Prostate gland (tissue), 2 donors: Measurements from ENCODE around the gene SAMHD1.

Experiments used
- POLR2A ChIP-seq: fragments of 450-650 bp; IDR thresholded peaks from one replicate; pipeline ENCODE4 v1.6.1; 2016; ENCODE audit warnings: antibody characterized with exemption, mild to moderate bottlenecking
- POLR2AphosphoS5 ChIP-seq: sonication (generic); formaldehyde crosslinking; IDR thresholded peaks from one replicate; pipeline ENCODE4 v1.6.1; 2017; ENCODE audit warnings: antibody characterized with exemption
- TF ChIP-seq, protein P1 (sequence below), 4 experiments: fragments of 200-600 bp in 2 of 4; fragments of 450-650 bp in 2 of 4; sonication (generic) in 2 of 4; IDR thresholded peaks; 1 replicate in 3 of 4; 2 replicates in 1 of 4; pipeline ENCODE4 v1.5.1; 2016 to 2019; ENCODE audit warnings: antibody characterized with exemption in 4 of 4, mild to moderate bottlenecking in 2 of 4, moderate library complexity in 2 of 4

DNA sequence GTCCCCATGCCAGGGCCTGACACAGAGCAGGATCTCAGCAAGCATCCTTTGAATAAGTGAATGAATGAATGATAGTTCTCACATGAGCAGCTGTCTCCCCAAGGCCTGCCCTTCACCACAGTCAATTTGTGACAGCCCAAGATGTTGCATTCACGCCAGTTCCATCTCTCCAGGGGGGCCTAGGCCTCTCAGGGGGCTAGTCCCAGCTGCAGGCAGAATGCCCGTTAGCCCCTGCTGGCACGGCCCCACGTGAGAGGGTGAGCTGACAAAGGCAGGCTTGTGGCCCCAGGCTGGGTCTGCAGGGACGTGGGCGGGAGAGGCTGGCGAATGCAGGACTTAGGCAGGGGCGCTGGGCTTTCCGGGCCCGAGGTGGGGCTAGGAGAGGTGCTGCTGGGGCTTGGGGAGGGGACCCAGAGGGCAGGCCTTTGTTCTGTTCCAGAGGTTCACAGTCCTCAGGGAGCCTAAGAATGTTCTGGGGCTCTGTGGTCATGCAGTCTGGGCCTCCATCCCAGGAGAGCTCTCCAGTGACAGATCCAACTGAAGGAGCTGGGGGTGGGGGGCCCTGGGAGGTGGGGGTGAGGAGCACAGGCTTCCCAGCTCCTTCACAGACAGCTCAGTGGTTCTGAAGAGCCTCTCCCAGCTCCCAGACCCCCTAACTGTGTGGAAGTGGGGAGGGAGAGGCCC lies 106.1 kb downstream of the SAMHD1 start:
- TF ChIP-seq, protein P1, sequence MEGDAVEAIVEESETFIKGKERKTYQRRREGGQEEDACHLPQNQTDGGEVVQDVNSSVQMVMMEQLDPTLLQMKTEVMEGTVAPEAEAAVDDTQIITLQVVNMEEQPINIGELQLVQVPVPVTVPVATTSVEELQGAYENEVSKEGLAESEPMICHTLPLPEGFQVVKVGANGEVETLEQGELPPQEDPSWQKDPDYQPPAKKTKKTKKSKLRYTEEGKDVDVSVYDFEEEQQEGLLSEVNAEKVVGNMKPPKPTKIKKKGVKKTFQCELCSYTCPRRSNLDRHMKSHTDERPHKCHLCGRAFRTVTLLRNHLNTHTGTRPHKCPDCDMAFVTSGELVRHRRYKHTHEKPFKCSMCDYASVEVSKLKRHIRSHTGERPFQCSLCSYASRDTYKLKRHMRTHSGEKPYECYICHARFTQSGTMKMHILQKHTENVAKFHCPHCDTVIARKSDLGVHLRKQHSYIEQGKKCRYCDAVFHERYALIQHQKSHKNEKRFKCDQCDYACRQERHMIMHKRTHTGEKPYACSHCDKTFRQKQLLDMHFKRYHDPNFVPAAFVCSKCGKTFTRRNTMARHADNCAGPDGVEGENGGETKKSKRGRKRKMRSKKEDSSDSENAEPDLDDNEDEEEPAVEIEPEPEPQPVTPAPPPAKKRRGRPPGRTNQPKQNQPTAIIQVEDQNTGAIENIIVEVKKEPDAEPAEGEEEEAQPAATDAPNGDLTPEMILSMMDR (IDR thresholded peaks at IDR 0.05) = no peak
- no peak for TF ChIP-seq POLR2AphosphoS5
- TF ChIP-seq POLR2A = no peak
